Colonic mucosa (tissue), 4 donors: ENCODE data around the gene MDN1. TPM values are rescaled to one million over a fixed set of nuclear protein-coding genes. Genes with fewer than 3 reads are reported as not detected.
"Not testable (repeated sequence)": the region's sequence is repeated elsewhere in the genome, so short reads cannot be mapped to it uniquely, and the experiment has no call there.

ENCODE experiments used
- DNase-seq: peaks from one replicate; pipeline ENCODE4 v3.0.0-alpha.2; 2020
- H3K27ac ChIP-seq: fragments of 200-600 bp; one replicate; pipeline ENCODE4 v1.8.0; 2021
- H3K27me3 ChIP-seq: fragments of 200-600 bp; one replicate; pipeline ENCODE4 v1.8.0; 2021
- H3K36me3 ChIP-seq: fragments of 200-600 bp; one replicate; pipeline ENCODE4 v1.8.0; 2021
- H3K4me1 ChIP-seq: fragments of 200-600 bp; one replicate; pipeline ENCODE4 v1.8.0; 2021; ENCODE audit warnings: mild to moderate bottlenecking
- H3K4me3 ChIP-seq: fragments of 200-600 bp; one replicate; pipeline ENCODE4 v1.8.0; 2021
- H3K9ac ChIP-seq, 2 donors: one replicate each; pipeline ENCODE4 v1.7.0; 2013; ENCODE audit warnings: control low read depth in 2 of 2, low read depth in 2 of 2, low read length in 2 of 2
- H3K9me3 ChIP-seq: fragments of 200-600 bp; one replicate; pipeline ENCODE4 v1.8.0; 2021
- CTCF ChIP-seq: fragments of 200-600 bp; IDR thresholded peaks from one replicate; pipeline ENCODE4 v1.8.0; 2022; ENCODE audit warnings: antibody characterized with exemption, mild to moderate bottlenecking
- intact Hi-C: fragments of 100-400 bp; cut with DNase I; formaldehyde crosslinking; loops from one replicate; pipeline ENCODE4 v1.14.1; 2022
- total RNA-seq, 2 donors: library from RNA; stranded (reverse); fragmentation: NEBNext Ultra II Directional in 1 of 2; extraction: Animal tissue kit (Norgen Biotek cat#: 25700) in 1 of 2; gene quantifications; one replicate each; pipeline ENCODE4 v1.2.1, GENCODE V29; 2021
- donor health status: healthy.
- donor health status: DM: no; HTN: no; CAD: no.
- donor health status: DM: no; HTN: no; CAD: no.

The MDN1 gene
- total RNA-seq, 2 donors from 2014 or later, result 17.5 to 30.7 TPM

- H3K36me3 ChIP-seq, result no peaks in the 10 kb centered on the region
- no peak for DNase-seq
- no peaks in the 10 kb centered on the region for H3K9me3 ChIP-seq
- no peaks in the 10 kb centered on the region for H3K27me3 ChIP-seq
- H3K4me1 ChIP-seq, result no peaks in the 10 kb centered on the region
- intact Hi-C loops, result no loop called here
- no peak overlapping the region for H3K9ac ChIP-seq
- no peak for TF ChIP-seq CTCF
- no peak overlapping the region for H3K27ac ChIP-seq
- no peak overlapping the region for H3K4me3 ChIP-seq
Observed at GRCh38 chr6:89787660-89788328, 31.8 kb downstream of the MDN1 start.

GRCh38 chr6:89786970-89787369, 32.6 kb downstream of the MDN1 start:
- Histone ChIP-seq H3K27me3 (no peaks in the 10 kb centered on the region), H3K4me1 (no peaks in the 10 kb centered on the region), H3K9me3 (no peaks in the 10 kb centered on the region), H3K4me3 (no peak overlapping the region), H3K36me3 (no peaks in the 10 kb centered on the region), H3K27ac (no peak overlapping the region), H3K9ac (no peak overlapping the region)
- intact Hi-C loops, result no loop called here
- no peak for TF ChIP-seq CTCF
- no peak for DNase-seq

GRCh38 chr6:89784838-89785237, 34.8 kb downstream of the MDN1 start:
- Histone ChIP-seq H3K4me1 (no peaks in the 10 kb centered on the region), H3K27ac (no peak overlapping the region), H3K27me3 (no peaks in the 10 kb centered on the region), H3K9ac (no peak overlapping the region), H3K9me3 (no peaks in the 10 kb centered on the region), H3K4me3 (no peak overlapping the region), H3K36me3 (no peaks in the 10 kb centered on the region)
- no peak for DNase-seq
- intact Hi-C loops, result no loop called here
- TF ChIP-seq CTCF, result no peak

- H3K9me3 ChIP-seq, H3K9ac ChIP-seq, H3K36me3 ChIP-seq, DNase-seq, H3K27ac ChIP-seq, intact Hi-C loops, H3K27me3 ChIP-seq, H3K4me3 ChIP-seq, H3K4me1 ChIP-seq: not testable (repeated sequence)
Observed at GRCh38 chr6:89783293-89783692, 36.3 kb downstream of the MDN1 start.

GRCh38 chr6:89782222-89782621, 37.4 kb downstream of the MDN1 start:
- DNase-seq, result no peak
- H3K36me3 ChIP-seq, result no peaks in the 10 kb centered on the region
- H3K27ac ChIP-seq, result no peak overlapping the region
- H3K9me3 ChIP-seq, result no peaks in the 10 kb centered on the region
- intact Hi-C loops, result no loop called here
- H3K9ac ChIP-seq, result no peak overlapping the region
- no peaks in the 10 kb centered on the region for H3K27me3 ChIP-seq
- no peak overlapping the region for H3K4me3 ChIP-seq
- no peaks in the 10 kb centered on the region for H3K4me1 ChIP-seq
- TF ChIP-seq CTCF, result no peak
